HG03175 (cell line): Measurements from ENCODE around the gene ATM.

Experiments used
- ATAC-seq: cut with Tn5 transposase; IDR thresholded peaks from one replicate; pipeline ENCODE4 v1.9.1; 2021; ENCODE audit warnings: mild to moderate bottlenecking, moderate library complexity; ENCODE audit not compliant: unreplicated experiment

Gene ATM, protein sequence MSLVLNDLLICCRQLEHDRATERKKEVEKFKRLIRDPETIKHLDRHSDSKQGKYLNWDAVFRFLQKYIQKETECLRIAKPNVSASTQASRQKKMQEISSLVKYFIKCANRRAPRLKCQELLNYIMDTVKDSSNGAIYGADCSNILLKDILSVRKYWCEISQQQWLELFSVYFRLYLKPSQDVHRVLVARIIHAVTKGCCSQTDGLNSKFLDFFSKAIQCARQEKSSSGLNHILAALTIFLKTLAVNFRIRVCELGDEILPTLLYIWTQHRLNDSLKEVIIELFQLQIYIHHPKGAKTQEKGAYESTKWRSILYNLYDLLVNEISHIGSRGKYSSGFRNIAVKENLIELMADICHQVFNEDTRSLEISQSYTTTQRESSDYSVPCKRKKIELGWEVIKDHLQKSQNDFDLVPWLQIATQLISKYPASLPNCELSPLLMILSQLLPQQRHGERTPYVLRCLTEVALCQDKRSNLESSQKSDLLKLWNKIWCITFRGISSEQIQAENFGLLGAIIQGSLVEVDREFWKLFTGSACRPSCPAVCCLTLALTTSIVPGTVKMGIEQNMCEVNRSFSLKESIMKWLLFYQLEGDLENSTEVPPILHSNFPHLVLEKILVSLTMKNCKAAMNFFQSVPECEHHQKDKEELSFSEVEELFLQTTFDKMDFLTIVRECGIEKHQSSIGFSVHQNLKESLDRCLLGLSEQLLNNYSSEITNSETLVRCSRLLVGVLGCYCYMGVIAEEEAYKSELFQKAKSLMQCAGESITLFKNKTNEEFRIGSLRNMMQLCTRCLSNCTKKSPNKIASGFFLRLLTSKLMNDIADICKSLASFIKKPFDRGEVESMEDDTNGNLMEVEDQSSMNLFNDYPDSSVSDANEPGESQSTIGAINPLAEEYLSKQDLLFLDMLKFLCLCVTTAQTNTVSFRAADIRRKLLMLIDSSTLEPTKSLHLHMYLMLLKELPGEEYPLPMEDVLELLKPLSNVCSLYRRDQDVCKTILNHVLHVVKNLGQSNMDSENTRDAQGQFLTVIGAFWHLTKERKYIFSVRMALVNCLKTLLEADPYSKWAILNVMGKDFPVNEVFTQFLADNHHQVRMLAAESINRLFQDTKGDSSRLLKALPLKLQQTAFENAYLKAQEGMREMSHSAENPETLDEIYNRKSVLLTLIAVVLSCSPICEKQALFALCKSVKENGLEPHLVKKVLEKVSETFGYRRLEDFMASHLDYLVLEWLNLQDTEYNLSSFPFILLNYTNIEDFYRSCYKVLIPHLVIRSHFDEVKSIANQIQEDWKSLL (N-terminal part only)

DNA sequence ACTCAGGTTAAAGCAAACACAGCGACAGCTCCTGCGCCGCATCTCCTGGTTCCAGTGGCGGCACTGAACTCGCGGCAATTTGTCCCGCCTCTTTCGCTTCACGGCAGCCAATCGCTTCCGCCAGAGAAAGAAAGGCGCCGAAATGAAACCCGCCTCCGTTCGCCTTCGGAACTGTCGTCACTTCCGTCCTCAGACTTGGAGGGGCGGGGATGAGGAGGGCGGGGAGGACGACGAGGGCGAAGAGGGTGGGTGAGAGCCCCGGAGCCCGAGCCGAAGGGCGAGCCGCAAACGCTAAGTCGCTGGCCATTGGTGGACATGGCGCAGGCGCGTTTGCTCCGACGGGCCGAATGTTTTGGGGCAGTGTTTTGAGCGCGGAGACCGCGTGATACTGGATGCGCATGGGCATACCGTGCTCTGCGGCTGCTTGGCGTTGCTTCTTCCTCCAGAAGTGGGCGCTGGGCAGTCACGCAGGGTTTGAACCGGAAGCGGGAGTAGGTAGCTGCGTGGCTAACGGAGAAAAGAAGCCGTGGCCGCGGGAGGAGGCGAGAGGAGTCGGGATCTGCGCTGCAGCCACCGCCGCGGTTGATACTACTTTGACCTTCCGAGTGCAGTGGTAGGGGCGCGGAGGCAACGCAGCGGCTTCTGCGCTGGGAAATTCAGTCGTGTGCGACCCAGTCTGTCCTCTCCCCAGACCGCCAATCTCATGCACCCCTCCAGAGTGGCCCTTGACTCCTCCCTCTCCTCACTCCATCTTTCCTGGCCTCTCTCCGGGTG is at the start of gene ATM, which contains the start of gene NPAT:
Gene ATM, plus strand, starts transcription at position 494 of the 774 bp plus-strand sequence. CDS start 4,558 bp downstream, outside the sequence.
Gene NPAT, minus strand, starts transcription at position 65 of the 774 bp plus-strand sequence. CDS start 102 bp downstream, outside the sequence.
- peak; percentile 79 for ATAC-seq

- no peak for ATAC-seq
Measured at GRCh38 chr11:108177570-108177969, 45.3 kb upstream of the ATM start.

GRCh38 chr11:108193725-108194124 is 29.1 kb upstream of the ATM start:
- no peak for ATAC-seq

DNA sequence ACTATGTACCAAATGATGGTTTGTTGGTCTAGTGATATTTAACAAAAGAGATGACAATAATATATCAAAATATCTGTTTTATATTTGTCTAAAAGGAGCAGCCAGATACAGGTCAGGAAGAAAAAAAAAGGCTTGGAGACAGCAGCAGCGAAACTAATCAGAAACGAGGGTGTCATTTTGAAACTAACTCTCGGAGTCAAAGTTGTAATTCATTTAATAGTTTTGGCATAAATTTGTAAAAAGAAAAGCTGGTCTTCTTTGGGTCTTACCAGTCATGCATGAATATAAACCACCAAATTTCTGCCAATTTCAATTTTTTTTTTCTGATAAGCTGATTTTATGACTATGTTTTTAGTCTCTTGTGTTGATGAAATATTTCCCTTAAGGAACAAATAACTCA is 26.0 kb upstream of the ATM start:
- no peak for ATAC-seq

GRCh38 chr11:108197351-108197750 is 25.5 kb upstream of the ATM start:
- no peak for ATAC-seq

GRCh38 chr11:108198833-108199232 is 24.0 kb upstream of the ATM start:
- ATAC-seq: no peak

GRCh38 chr11:108199446-108200321 is 23.2 kb upstream of the ATM start:
- ATAC-seq: no peak

GRCh38 chr11:108203075-108203474 is 19.8 kb upstream of the ATM start:
- no peak for ATAC-seq

- no peak for ATAC-seq
Measured at GRCh38 chr11:108204376-108204775, 18.5 kb upstream of the ATM start.

DNA sequence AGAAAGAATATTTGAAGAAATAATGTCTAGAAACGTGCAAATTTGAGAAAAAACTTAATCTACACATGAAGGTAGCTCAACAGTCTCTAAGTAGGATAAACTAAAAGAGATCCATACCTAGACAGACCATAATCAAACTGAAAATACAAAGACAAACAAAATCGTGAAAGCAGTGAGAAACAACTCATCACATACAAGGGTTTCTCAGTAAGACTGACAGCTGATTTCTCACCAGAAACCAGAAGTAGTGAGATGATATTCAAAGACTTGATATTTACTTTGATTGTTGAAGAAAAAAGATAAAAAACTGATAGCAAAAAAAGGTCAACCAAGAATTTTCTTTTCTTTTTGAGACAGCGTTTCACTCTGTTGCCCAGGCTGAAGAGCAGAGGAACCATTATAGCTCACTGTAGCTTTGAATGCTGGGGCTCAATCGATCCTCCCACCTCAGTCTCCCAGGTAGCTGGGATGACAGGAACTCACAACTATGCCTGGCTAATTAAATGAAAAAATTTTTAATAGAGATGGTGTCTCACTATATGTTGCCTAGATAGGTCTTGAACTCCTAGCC is 17.9 kb upstream of the ATM start:
- ATAC-seq: no peak

- no peak for ATAC-seq
Measured at GRCh38 chr11:108206171-108206570, 16.7 kb upstream of the ATM start.

GRCh38 chr11:108206969-108207682 is 15.7 kb upstream of the ATM start:
- no peak for ATAC-seq

- ATAC-seq: no peak
Measured at GRCh38 chr11:108207683-108208060, 15.2 kb upstream of the ATM start.

DNA sequence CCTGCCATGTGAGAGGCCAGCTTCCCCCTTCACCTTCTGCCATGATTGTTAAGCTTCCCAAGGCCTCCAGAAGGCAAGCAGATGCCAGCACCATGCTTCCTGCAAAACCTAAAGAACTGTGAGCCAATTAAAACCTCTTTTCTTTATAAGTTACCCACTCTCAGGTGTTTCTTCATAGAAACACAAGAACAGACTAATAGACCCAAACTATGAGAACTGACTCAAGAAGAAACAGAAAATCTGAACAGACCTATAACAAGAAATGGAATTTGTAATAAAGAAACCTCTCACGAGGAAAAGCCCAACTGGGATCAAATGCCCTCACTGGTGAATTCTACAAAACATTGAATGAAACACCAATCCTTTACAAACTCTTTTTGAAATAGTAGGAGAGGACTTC is 12.4 kb upstream of the ATM start:
- ATAC-seq: no peak

- ATAC-seq: no peak
Measured at GRCh38 chr11:108213784-108214183, 9.1 kb upstream of the ATM start.

DNA sequence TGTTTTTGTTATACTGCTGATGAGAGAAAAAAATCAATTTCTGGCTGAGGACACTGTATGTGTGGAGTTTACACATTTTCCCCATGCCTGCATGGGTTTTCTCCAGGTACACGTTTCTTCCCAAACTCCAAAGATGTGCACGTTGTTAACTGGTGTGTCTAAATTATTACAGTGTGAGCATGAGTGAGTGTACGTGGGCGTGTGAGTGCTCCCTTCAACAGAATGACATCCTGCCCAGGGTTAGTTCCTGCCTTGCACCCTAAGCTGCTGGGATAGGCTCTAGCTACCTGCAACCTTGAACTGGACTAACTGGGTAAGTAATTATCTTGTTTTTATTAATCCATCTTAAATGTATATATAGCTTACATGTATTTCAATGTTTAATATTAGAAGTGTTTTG is 5.9 kb upstream of the ATM start:
- ATAC-seq: no peak

- no peak for ATAC-seq
Measured at GRCh38 chr11:108218455-108218854, 4.4 kb upstream of the ATM start.
